GM12878 (cell line): ENCODE results near the gene GPR75. TPM values are rescaled to one million over a fixed set of nuclear protein-coding genes. Genes with fewer than 3 reads are reported as not detected.

ENCODE experiments used
- ATAC-seq: fragments of 200-7000 bp; cut with Tn5 transposase; 3 replicates; pipeline ENCODE4 v1.9.1; 2020; ENCODE audit warnings: mild to moderate bottlenecking, moderate library complexity
- BruUV-seq: library from RNA; stranded (reverse); fragments of 400-500 nt; replicated peaks from 2 replicates; lab custom pipeline; 2021; lab: Mats Ljungman, UMichigan
- CTCF ChIA-PET: fragments of 300-600 bp; sonication (Branson Sonifier 250); formaldehyde crosslinking; extraction: SDS; loops from one replicate; lab custom pipeline; 2021; ENCODE audit warnings: inconsistent platforms; lab: Yijun Ruan, JAX
- POLR2A ChIA-PET: fragments of 350-600 bp; formaldehyde crosslinking; extraction: SDS; loops from one replicate; lab custom pipeline; 2021; ENCODE audit warnings: inconsistent platforms; lab: Charles Lee
- RAD21 ChIA-PET: fragments of 300-600 bp; sonication (Branson Sonifier 250); formaldehyde crosslinking; loops from one replicate; lab custom pipeline; 2023; ENCODE audit warnings: antibody characterized with exemption; ENCODE audit not compliant: unreplicated experiment; lab: Charles Lee
- SMC1A ChIA-PET: fragments of 300-600 bp; sonication (Branson Sonifier 250); formaldehyde crosslinking; loops from one replicate; lab custom pipeline; 2023; ENCODE audit not compliant: unreplicated experiment, uncharacterized antibody; lab: Charles Lee
- DNase-seq: peaks from one replicate; pipeline ENCODE4 v3.0.0-alpha.2; 2011; ENCODE audit warnings: low read depth, low spot score
- FAIRE-seq: peaks from 3 replicates; lab custom pipeline; 2011; peaks lifted over from hg19 to GRCh38; lab: Jason Lieb, UNC
- H2AFZ ChIP-seq: 2 replicates; pipeline ENCODE4 v1.6.0; 2011; ENCODE audit warnings: low read depth, low read length, control low read depth; ENCODE audit not compliant: control insufficient read depth
- H3K27ac ChIP-seq: 2 replicates; pipeline ENCODE4 v1.5.1; 2011; ENCODE audit warnings: control low read depth; ENCODE audit not compliant: control insufficient read depth, insufficient read depth
- H3K27me3 ChIP-seq, 2 experiments: replicated peaks in 1 of 2; 2 replicates each; pipeline versions ENCODE4 v1.6.0 to v1.6.1; 2011; ENCODE audit warnings: low read length in 1 of 2; ENCODE audit not compliant: control insufficient read depth in 2 of 2, insufficient read depth in 2 of 2
- H3K36me3 ChIP-seq, 2 experiments: 2 replicates each; pipeline ENCODE4 v1.5.1; 2011; ENCODE audit warnings: low read length in 1 of 2; ENCODE audit not compliant: control insufficient read depth in 2 of 2, insufficient read depth in 2 of 2
- H3K4me1 ChIP-seq: 2 replicates; pipeline ENCODE4 v1.6.1; 2011; ENCODE audit warnings: mild to moderate bottlenecking, low read length, moderate library complexity, mixed read lengths; ENCODE audit not compliant: control insufficient read depth, insufficient read depth
- H3K4me2 ChIP-seq: 2 replicates; pipeline ENCODE4 v1.6.0; 2011; ENCODE audit warnings: control low read depth; ENCODE audit not compliant: control insufficient read depth, insufficient read depth
- H3K4me3 ChIP-seq: fragments of 200-600 bp; sonication (generic); 2 replicates; pipeline ENCODE4 v1.5.1; 2016
- H3K79me2 ChIP-seq: 2 replicates; pipeline ENCODE4 v1.6.0; 2011; ENCODE audit warnings: low read length; ENCODE audit not compliant: control insufficient read depth, insufficient read depth
- H3K9ac ChIP-seq: 2 replicates; pipeline ENCODE4 v1.8.0; 2011; ENCODE audit warnings: low read length, control low read depth, mixed read lengths; ENCODE audit not compliant: control insufficient read depth, insufficient read depth
- H3K9me3 ChIP-seq: replicated peaks from 3 replicates; pipeline ENCODE4 v1.5.1; 2011; ENCODE audit warnings: mild to moderate bottlenecking, low read length; ENCODE audit not compliant: control insufficient read depth, insufficient read depth
- H4K20me1 ChIP-seq: 2 replicates; pipeline ENCODE4 v1.6.0; 2011; ENCODE audit not compliant: control insufficient read depth, insufficient read depth
- CREB1 ChIP-seq: IDR thresholded peaks from 2 replicates; pipeline ENCODE4 v1.6.1; 2012; ENCODE audit warnings: low read depth, mild to moderate bottlenecking, inconsistent platforms
- EP300 ChIP-seq, 2 experiments: fragments of 150-350 bp in 1 of 2; IDR thresholded peaks; 2 replicates each; pipeline ENCODE4 v1.6.1; 2011 to 2012; ENCODE audit warnings: low read depth in 2 of 2, low read length in 2 of 2, borderline replicate concordance in 1 of 2, improper control_type of control experiment in 1 of 2, inconsistent platforms in 1 of 2; ENCODE audit not compliant: control insufficient read depth in 1 of 2
- IRF4 ChIP-seq: IDR thresholded peaks from 2 replicates; pipeline ENCODE4 v1.6.1; 2011; ENCODE audit warnings: low read depth, low read length
- KAT2A ChIP-seq: conservative IDR thresholded peaks from 2 replicates; pipeline ENCODE4 v1.6.1; 2011; ENCODE audit warnings: low read depth, low read length; ENCODE audit not compliant: control insufficient read depth
- KLF5 ChIP-seq: fragments of 450-650 bp; IDR thresholded peaks from 2 replicates; pipeline ENCODE4 v1.6.1; 2014; ENCODE audit warnings: mild to moderate bottlenecking; ENCODE audit not compliant: partially characterized antibody
- MTA2 ChIP-seq: fragments of 450-650 bp; IDR thresholded peaks from 2 replicates; pipeline ENCODE4 v1.6.1; 2016; ENCODE audit warnings: low read depth, mild to moderate bottlenecking, moderate library complexity
- NBN ChIP-seq: fragments of 450-650 bp; IDR thresholded peaks from 2 replicates; pipeline ENCODE4 v1.6.1; 2016
- NKRF ChIP-seq: fragments of 450-650 bp; conservative IDR thresholded peaks from 2 replicates; pipeline ENCODE4 v1.6.1; 2017; ENCODE audit warnings: mild to moderate bottlenecking, moderate library complexity
- NRF1 ChIP-seq: conservative IDR thresholded peaks from 2 replicates; pipeline ENCODE4 v1.6.1; 2011; ENCODE audit warnings: mild to moderate bottlenecking, low read depth, low read length, improper control_type of control experiment
- RCOR1 ChIP-seq: conservative IDR thresholded peaks from 2 replicates; pipeline ENCODE4 v1.6.1; 2012; ENCODE audit warnings: low read depth, low read length, improper control_type of control experiment
- RELA ChIP-seq: fragments of 450-650 bp; IDR thresholded peaks from 2 replicates; pipeline ENCODE4 v1.8.0; 2014; ENCODE audit warnings: borderline replicate concordance; ENCODE audit not compliant: partially characterized antibody
- SREBF1 ChIP-seq: IDR thresholded peaks from 2 replicates; pipeline ENCODE4 v1.6.1; 2012; ENCODE audit warnings: mild to moderate bottlenecking, low read length
- TBL1XR1 ChIP-seq: IDR thresholded peaks from 2 replicates; pipeline ENCODE4 v1.6.1; 2012; ENCODE audit warnings: low read depth, low read length, improper control_type of control experiment
- ZBTB33 ChIP-seq: fragments of 450-650 bp; IDR thresholded peaks from 2 replicates; pipeline ENCODE4 v1.6.1; 2017; ENCODE audit warnings: mild to moderate bottlenecking
- ZBTB4 ChIP-seq: fragments of 450-650 bp; formaldehyde crosslinking; IDR thresholded peaks from 2 replicates; pipeline ENCODE4 v1.4.0; 2022; ENCODE audit warnings: mild to moderate bottlenecking, moderate library complexity
- ZNF384 ChIP-seq: IDR thresholded peaks from 2 replicates; pipeline ENCODE4 v1.6.1; 2012; ENCODE audit warnings: low read depth, mild to moderate bottlenecking, low read length, improper control_type of control experiment, borderline replicate concordance
- WGBS: methylation state at CpG from one replicate; pipeline ENCODE4 v1.1.6; 2016; ENCODE audit warnings: low lambda C conversion rate; ENCODE audit not compliant: insufficient replicate concordance, insufficient coverage; ENCODE audit errors: missing lambda C conversion rate; 5-methylcytosine and 5-hydroxymethylcytosine counted together
- in situ Hi-C: fragments of 300-500 bp; cut with MboI; formaldehyde crosslinking; loops from 9 replicates; pipeline ENCODE4 v1.14.3; 2018; ENCODE audit warnings: mixed read lengths
- intact Hi-C: fragments of 100-400 bp; cut with micrococcal nuclease; formaldehyde crosslinking; loops from one replicate; pipeline ENCODE4 v1.14.2; 2022; ENCODE audit not compliant: unreplicated experiment
- polyA plus RNA-seq, 11 experiments: library from polyadenylated mRNA; depleted of rRNA in 4 of 11; unstranded in 6 of 11; stranded (reverse) in 5 of 11; fragments of >200 nt; fragmentation: Nextera tagmentation in 4 of 11; fragmentation: Illumina TruSeq in 1 of 11; extraction: Ambion mirVana in 4 of 11; extraction: Trizol in 1 of 11; gene quantifications; 1 replicate in 1 of 11; 2 replicates in 10 of 11; pipeline versions ENCODE4 v1.2.1 to v1.2.3, GENCODE V29; 2011 to 2016; ENCODE audit warnings: inconsistent platforms in 2 of 11, missing spikeins in 2 of 11, low read depth in 1 of 11
- total RNA-seq, 4 experiments: library from RNA; depleted of rRNA in 3 of 4; stranded (reverse); fragments of >200 nt in 3 of 4; fragmentation: Illumina TruSeq in 1 of 4; extraction: Trizol in 1 of 4; gene quantifications; 2 replicates each; pipeline versions ENCODE4 v1.2.1 to v1.2.3, GENCODE V29; 2013 to 2021

Gene GPR75
- total and polyA plus RNA-seq, 10 of the 15 experiments (the other 5 are each of a cell fraction or from before 2014, with no cell fraction given): 0.02 to 3.5 (median 2.3) TPM; not detected in 2

GRCh38 chr2:53826587-53827397 lies 33.0 kb downstream of the GPR75 start (continued):
- no peak for TF ChIP-seq NRF1
- TF ChIP-seq SREBF1: no peak
- TF ChIP-seq MTA2: no peak

- Histone ChIP-seq H3K27ac (no peak overlapping the region), H3K4me2 (no peak overlapping the region), H2AFZ (no peak overlapping the region), H3K9me3 (no peaks in the 10 kb centered on the region), H3K36me3 (no peaks in the 10 kb centered on the region), H3K4me1 (no peaks in the 10 kb centered on the region), H3K79me2 (no peaks in the 10 kb centered on the region), H3K9ac (no peak overlapping the region), H3K4me3 (no peak overlapping the region), H4K20me1 (no peaks in the 10 kb centered on the region), H3K27me3 (no peaks in the 10 kb centered on the region)
- RAD21 ChIA-PET: no interaction called here
- no peak for DNase-seq
- no peak for ATAC-seq
- CTCF ChIA-PET: no interaction called here
- WGBS: 44% methylated on average over 1 of the region's 1 CpG
- intact Hi-C loops: no loop called here
- POLR2A ChIA-PET: no interaction called here
- in situ Hi-C loops: no loop called here
- FAIRE-seq: no peak
- SMC1A ChIA-PET: no interaction called here
- BruUV-seq: no TSS peak
- TF ChIP-seq KAT2A: no peak
- no peak for TF ChIP-seq KLF5
- no peak for TF ChIP-seq ZBTB33
- no peak for TF ChIP-seq NBN
- no peak for TF ChIP-seq EP300 (IDR thresholded peaks at IDR 0.05; ENCODE audit: borderline replicate concordance in 1 of 2, control insufficient read depth in 1 of 2, low read depth in 2 of 2, low read length in 2 of 2)
- no peak for TF ChIP-seq RCOR1
- TF ChIP-seq IRF4: no peak
- TF ChIP-seq RELA: no peak
- no peak for TF ChIP-seq NKRF
- no peak for TF ChIP-seq ZNF384
- TF ChIP-seq TBL1XR1: no peak
- no peak for TF ChIP-seq CREB1
- TF ChIP-seq ZBTB4 (CRISPR knock-in tag): no peak
Observed at GRCh38 chr2:53826030-53826410, 33.7 kb downstream of the GPR75 start.
